Subcutaneous abdominal adipose tissue (tissue), 5 donors: ENCODE results near the gene MGRN1.
A peak's percentile ranks its signal among the peaks of the same experiment; 100 is the strongest.

ENCODE experiments used
- H3K27ac ChIP-seq: one replicate; pipeline ENCODE4 v1.7.0; 2013; ENCODE audit warnings: low read depth, mild to moderate bottlenecking, inconsistent platforms, low read length, moderate library complexity
- H3K27me3 ChIP-seq, 5 donors: one replicate each; pipeline ENCODE4 v1.7.0; 2013; ENCODE audit warnings: low read length in 5 of 5, inconsistent platforms in 1 of 5; ENCODE audit not compliant: control insufficient read depth in 5 of 5, insufficient read depth in 4 of 5
- H3K36me3 ChIP-seq, 5 donors: one replicate each; pipeline ENCODE4 v1.7.0; 2013; ENCODE audit warnings: low read length in 5 of 5; ENCODE audit not compliant: control insufficient read depth in 5 of 5, insufficient read depth in 5 of 5
- H3K4me1 ChIP-seq, 5 donors: one replicate each; pipeline ENCODE4 v1.7.0; 2013; ENCODE audit warnings: low read length in 5 of 5, mild to moderate bottlenecking in 3 of 5, moderate library complexity in 1 of 5; ENCODE audit not compliant: control insufficient read depth in 5 of 5, insufficient read depth in 5 of 5
- H3K4me3 ChIP-seq, 5 donors: one replicate each; pipeline ENCODE4 v1.7.0; 2013; ENCODE audit warnings: low read length in 5 of 5, low read depth in 1 of 5
- H3K9ac ChIP-seq, 5 donors: one replicate each; pipeline ENCODE4 v1.7.0; 2013; ENCODE audit warnings: low read length in 5 of 5, mild to moderate bottlenecking in 4 of 5, moderate library complexity in 3 of 5
- H3K9me3 ChIP-seq, 5 donors: one replicate each; pipeline ENCODE4 v1.7.0; 2013; ENCODE audit warnings: low read length in 5 of 5; ENCODE audit not compliant: control insufficient read depth in 5 of 5
- donor health status: healthy.
- donor health status: healthy.
- donor health status: healthy.
- donor health status: healthy.
- donor health status: healthy.

The MGRN1 gene

GRCh38 chr16:4679156-4679849, 54.7 kb downstream of the MGRN1 start:
- peak overlapping the region in 4 of 5 donors; percentile 5 to 65 (median 36) for H3K9ac ChIP-seq

GRCh38 chr16:4679850-4680636, 55.4 kb downstream of the MGRN1 start:
- peaks cover 0 to 72% (median 57%) of the 10 kb centered on the region in 5 donors for H3K36me3 ChIP-seq
- H3K27me3 ChIP-seq = no peaks in the 10 kb centered on the region
- peak overlapping the region; percentile 37 for H3K27ac ChIP-seq
- H3K9me3 ChIP-seq = no peaks in the 10 kb centered on the region
- peak overlapping the region in 4 of 5 donors; percentile 5 to 72 (median 36) for H3K9ac ChIP-seq
- peak overlapping the region; percentile 19 to 49 (median 44) for H3K4me3 ChIP-seq
- peaks cover 0 to 27% (median 4%) of the 10 kb centered on the region in 5 donors for H3K4me1 ChIP-seq

More at GRCh38 chr16:4679156-4679849, 54.7 kb downstream of the MGRN1 start:
- no peaks in the 10 kb centered on the region for H3K9me3 ChIP-seq
- H3K27me3 ChIP-seq = no peaks in the 10 kb centered on the region
- H3K4me3 ChIP-seq = peak overlapping the region in 4 of 5 donors; percentile 19 to 49 (median 46)
- peaks cover 0 to 27% (median 4%) of the 10 kb centered on the region in 5 donors for H3K4me1 ChIP-seq
- peaks cover 0 to 65% (median 49%) of the 10 kb centered on the region in 5 donors for H3K36me3 ChIP-seq
- peak overlapping the region; percentile 37 for H3K27ac ChIP-seq

- H3K9me3 ChIP-seq = no peaks in the 10 kb centered on the region
- H3K27me3 ChIP-seq = no peaks in the 10 kb centered on the region
- H3K4me3 ChIP-seq = peak overlapping the region in 3 of 5 donors; percentile 19 to 49 (median 48)
- peaks cover 0 to 77% (median 58%) of the 10 kb centered on the region in 5 donors for H3K36me3 ChIP-seq
- peak overlapping the region; percentile 37 for H3K27ac ChIP-seq
- H3K9ac ChIP-seq = peak overlapping the region in 2 of 5 donors; percentile 5 to 72
- peaks cover 0 to 27% (median 4%) of the 10 kb centered on the region in 5 donors for H3K4me1 ChIP-seq
Measured at GRCh38 chr16:4680673-4681470, 56.2 kb downstream of the MGRN1 start.

GRCh38 chr16:4681471-4682083, 57.0 kb downstream of the MGRN1 start:
- Histone ChIP-seq H3K36me3 (peaks cover 0 to 80% (median 61%) of the 10 kb centered on the region in 5 donors), H3K4me3 (no peak overlapping the region), H3K9ac (no peak overlapping the region)

GRCh38 chr16:4682084-4682591, 57.5 kb downstream of the MGRN1 start:
- Histone ChIP-seq H3K4me1 (peaks cover 0 to 23% (median 4%) of the 10 kb centered on the region in 5 donors), H3K27me3 (no peaks in the 10 kb centered on the region), H3K9ac (no peak overlapping the region), H3K9me3 (no peaks in the 10 kb centered on the region), H3K27ac (no peak overlapping the region), H3K36me3 (peaks cover 0 to 80% (median 62%) of the 10 kb centered on the region in 5 donors), H3K4me3 (no peak overlapping the region)

More at GRCh38 chr16:4681471-4682083, 57.0 kb downstream of the MGRN1 start:
- no peaks in the 10 kb centered on the region for H3K9me3 ChIP-seq
- no peaks in the 10 kb centered on the region for H3K27me3 ChIP-seq
- H3K27ac ChIP-seq = no peak overlapping the region
- peaks cover 0 to 27% (median 4%) of the 10 kb centered on the region in 5 donors for H3K4me1 ChIP-seq

- Histone ChIP-seq H3K27me3 (no peaks in the 10 kb centered on the region), H3K36me3 (peaks cover 0 to 77% (median 64%) of the 10 kb centered on the region in 5 donors), H3K4me1 (peaks cover 0 to 23% (median 4%) of the 10 kb centered on the region in 5 donors), H3K27ac (no peak overlapping the region), H3K9me3 (no peaks in the 10 kb centered on the region), H3K9ac (no peak overlapping the region), H3K4me3 (no peak overlapping the region)
Measured at GRCh38 chr16:4682616-4683254, 58.1 kb downstream of the MGRN1 start.

- no peaks in the 10 kb centered on the region for H3K27me3 ChIP-seq
- no peaks in the 10 kb centered on the region for H3K9me3 ChIP-seq
- H3K4me3 ChIP-seq = no peak overlapping the region
- no peak overlapping the region for H3K9ac ChIP-seq
- H3K4me1 ChIP-seq = peaks cover 0 to 30% (median 9%) of the 10 kb centered on the region in 5 donors
- no peak overlapping the region for H3K27ac ChIP-seq
- H3K36me3 ChIP-seq = peaks cover 0 to 76% (median 70%) of the 10 kb centered on the region in 5 donors
Measured at GRCh38 chr16:4683255-4684057, 58.8 kb downstream of the MGRN1 start.

GRCh38 chr16:4684058-4684715, 59.6 kb downstream of the MGRN1 start:
- no peak overlapping the region for H3K27ac ChIP-seq
- H3K27me3 ChIP-seq = no peaks in the 10 kb centered on the region
- H3K9ac ChIP-seq = no peak overlapping the region
- H3K4me1 ChIP-seq = peaks cover 0 to 30% (median 9%) of the 10 kb centered on the region in 5 donors
- H3K4me3 ChIP-seq = no peak overlapping the region
- peaks cover 0 to 83% (median 75%) of the 10 kb centered on the region in 5 donors for H3K36me3 ChIP-seq
- no peaks in the 10 kb centered on the region for H3K9me3 ChIP-seq
